GM18868 (cell line): ENCODE results near the gene PFKFB4.

Source experiments
- ATAC-seq: cut with Tn5 transposase; IDR thresholded peaks from one replicate; pipeline ENCODE4 v1.9.1; 2021; ENCODE audit warnings: mild to moderate bottlenecking, moderate library complexity; ENCODE audit not compliant: unreplicated experiment

PFKFB4 gene

GRCh38 chr3:48468329-48468731 is 88.3 kb downstream of the PFKFB4 start:
- no peak for ATAC-seq
